NCI-H69 (cell line): ENCODE measurements around the gene ADGRD1.
"Not testable (repeated sequence)": the region's sequence is repeated elsewhere in the genome, so short reads cannot be mapped to it uniquely, and the experiment has no call there.

Experiments used
- DNase-seq: peaks from one replicate; lab custom pipeline; 2025; lab: John Stamatoyannopoulos, UW

Gene ADGRD1

DNA sequence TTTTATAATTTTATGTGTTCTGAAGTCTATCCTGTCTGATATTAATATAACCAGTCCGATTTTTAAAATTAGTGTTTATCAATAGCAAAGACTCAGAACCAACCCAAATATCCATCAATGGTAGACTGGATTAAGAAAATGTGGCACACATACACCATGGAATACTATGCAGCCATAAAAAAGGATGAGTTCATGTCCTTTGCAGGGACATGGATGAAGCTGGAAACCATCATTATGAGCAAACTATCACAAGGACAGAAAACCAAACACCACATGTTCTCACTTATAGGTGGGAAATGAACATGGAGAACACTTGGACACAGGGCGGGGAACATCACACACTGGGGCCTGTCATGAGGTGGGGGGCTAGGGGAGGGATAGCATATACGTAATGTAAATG is 16.2 kb upstream of the ADGRD1 start:
- DNase-seq: not testable (repeated sequence)

DNA sequence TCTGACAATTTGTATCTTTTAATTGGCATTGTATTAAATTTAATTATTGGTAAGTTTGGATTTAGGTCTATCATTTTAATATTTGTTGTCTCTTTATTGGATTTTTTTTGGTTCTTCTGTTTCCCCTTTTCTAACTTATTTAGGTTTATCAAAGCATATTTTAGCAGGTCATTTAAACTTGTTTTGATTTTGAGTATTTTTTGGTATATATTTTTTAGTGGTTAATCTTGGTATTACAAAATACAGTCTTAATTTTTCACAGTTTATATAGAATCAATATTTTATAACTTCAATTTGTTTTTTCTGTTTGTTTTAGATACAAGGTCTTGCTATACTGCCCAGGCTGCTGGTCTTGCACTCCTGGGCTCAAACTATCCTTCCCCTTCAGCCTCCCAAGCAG is 15.5 kb upstream of the ADGRD1 start:
- no peak for DNase-seq

DNA sequence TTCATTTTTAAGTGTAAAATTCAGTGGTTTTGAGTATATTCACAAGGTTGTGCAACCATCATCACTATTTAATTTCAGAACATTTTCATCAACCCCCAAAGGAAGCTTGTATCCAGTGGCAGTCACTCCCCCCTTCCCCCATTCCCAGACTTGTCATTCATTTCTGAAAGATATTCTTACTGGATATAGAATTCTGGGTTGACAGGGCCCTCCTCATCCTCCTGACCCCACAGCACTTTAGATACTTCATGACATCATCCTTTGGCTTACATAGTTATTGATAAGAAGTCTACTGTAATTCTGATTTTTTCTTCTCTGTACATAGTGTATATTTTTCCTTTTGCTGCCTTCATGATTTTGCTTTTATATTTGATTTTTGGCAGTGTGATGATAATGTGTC is 8.8 kb upstream of the ADGRD1 start:
- no peak for DNase-seq

DNA sequence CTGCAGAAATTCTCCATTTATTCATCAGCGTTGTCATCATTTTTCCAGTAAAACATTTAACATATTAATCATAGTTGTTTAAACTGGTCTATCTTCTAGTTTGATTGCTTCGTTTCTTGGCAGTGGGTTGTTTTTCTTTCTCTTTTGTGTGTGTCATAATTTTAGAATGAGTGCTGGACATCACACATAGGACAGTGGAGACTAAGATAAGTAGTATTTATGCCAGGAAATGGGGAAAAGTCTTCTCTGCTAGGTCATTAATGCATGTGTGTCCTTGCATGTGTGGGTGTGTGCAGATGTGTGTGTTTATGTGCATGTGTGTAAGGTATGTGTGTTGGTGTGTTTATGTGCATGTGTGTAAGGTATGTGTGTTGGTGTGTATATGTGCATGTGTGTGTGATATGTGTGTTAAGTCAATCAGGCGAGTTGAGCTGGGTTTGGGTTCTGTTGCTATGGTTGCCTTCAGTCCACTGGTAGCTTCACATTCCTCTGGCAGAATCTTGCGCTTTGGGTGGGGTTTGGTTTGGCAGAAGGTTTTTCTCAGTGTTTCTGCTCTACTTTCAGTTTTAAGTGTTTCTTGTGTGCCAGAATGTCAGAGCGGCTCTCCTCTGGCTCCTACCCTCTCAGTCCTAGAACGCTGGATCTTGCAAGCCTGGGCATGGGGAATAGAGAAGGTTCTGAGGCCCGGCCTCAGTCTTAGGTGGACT is 7.8 kb upstream of the ADGRD1 start:
- no peak for DNase-seq

DNA sequence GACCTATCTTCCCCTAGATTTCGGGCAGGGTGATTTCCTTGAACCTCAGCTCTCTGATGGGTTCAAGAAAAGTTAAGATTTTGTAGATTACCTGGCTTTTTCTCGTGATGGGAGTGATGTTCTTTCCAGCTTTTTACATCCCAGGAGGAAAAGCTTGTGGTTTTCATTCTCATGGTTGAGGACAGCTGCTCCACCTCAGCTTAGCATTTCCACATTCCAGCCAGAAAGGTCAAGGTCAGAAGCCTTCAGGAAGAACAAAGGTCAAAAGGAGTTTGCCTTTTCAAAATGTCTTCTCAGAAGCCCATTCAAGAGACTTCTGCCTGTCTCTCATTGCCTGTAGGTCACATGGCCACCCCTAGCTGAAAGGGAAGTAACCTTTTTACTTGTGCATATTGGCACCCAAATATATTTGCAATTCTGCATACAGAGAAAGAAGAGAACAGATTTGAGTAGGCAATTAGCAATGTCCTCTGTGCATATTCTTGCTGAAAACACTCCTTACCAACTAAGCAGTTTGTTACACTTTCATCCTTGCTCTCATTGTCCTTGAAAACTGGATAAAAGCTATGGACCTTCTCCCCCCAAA is 6.6 kb upstream of the ADGRD1 start:
- DNase-seq: no peak

DNA sequence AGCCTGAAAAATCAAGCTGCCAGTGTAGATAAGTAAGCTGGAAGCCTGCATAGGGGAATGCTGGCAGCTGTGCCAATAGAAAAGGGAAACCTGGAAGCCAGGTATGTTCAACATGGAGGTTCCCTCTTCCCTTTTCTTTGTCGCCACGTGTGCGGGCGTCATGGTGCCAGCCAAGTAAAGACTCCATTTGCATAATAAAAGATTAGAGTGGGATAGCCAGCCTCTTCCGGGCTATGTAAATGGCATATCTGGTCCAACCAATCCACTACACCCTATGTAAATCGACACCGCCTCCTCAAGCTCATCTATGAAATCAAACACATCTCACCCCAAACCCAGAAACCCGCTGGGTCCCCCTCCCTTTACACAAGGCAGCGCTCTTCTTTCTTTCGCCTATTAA is 5.6 kb upstream of the ADGRD1 start:
- peak; percentile 7 for DNase-seq

DNA sequence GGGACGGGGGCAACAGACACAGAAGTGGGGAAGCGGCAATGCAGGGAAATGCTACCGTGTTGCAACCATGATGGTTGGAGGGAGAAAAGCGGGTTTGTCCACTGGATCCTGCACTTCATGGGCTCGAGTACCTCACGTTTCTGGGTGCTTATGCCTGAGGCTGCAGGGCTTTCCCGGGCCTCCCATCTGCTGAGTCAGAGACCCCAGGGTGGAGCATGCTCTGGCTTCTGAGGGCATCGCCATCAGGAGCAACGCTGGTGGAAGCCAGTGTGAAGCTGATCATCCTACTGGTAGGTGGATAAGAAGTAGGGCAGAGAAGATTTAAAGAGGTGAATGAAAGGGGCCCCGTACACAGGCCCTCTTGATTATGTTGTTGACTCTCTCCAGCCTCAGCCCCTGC is 5.0 kb upstream of the ADGRD1 start:
- no peak for DNase-seq

DNA sequence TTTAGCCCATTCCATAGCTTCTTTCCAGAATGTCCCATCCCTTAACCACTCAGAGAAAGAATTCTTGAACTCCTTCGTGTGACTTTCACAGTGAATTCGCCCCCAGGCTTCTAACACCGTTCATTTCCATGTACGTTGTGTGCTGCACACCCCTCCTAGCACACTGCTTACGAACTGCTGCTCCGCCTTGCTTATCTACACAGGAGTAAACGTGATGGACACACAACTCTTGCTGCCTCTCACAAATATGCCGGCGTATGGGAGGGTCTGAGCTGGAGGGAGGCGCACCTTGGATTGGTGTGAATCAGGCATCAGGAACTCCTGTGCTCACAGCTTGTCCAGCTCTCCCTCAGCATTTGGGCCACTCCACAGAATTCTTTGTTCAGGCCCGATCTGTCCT is 3.9 kb upstream of the ADGRD1 start:
- no peak for DNase-seq

DNA sequence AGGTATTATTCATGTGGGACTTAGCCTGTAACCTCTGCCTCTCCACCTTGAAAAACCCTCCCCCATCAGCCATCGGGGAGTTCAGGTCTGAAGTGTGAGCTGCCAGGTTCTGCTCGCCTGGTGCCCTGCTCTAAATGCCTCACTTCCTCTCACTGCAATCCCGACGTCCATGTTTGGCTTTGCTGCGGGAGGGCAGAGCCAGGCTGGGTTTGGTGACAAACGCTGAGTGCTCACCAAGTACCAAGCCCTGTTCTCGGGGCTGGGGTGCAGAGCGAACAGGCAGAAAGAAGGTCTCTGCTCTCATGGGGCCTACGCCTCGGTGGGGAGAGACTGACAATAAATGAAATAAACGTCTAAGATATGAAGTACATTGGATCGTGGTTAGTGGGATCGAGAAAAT is 2.1 kb upstream of the ADGRD1 start:
- no peak for DNase-seq

DNA sequence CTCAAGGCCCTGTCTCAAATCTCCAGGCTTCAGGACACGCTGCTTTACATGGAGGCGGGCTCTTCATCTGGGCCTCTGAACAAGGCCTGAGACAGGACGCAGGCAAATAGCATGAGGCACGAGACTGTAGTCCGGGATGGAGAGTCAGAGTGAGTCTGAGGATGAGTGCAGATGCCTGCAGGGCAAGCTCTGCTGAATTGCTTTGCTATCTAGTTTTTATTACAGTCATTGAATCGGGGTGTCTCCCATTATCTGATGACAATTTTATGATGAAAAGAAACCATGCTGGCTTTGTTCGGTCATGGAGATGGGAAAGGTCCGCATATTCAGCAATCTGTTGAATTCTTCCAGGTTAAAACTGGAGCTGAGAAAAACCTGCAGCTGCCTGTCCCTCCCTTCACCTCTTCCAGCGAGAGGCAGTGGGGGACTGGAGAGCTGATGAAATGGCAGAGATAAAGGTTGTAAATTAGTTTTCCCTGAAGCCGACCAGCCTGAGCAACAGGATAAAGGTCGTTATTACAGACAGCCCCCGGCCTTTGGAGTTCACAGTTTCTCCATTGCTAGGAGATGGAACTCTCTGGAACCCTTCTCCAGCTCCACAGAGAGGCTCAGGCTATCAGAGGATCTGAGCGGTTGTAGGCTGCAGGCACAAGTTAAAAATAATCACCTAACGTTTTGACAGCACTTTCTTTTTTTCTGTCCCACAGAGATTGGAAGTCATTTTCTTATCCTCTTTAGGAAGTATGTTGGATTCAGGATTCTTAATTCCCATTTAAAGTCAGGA is 1.3 kb upstream of the ADGRD1 start:
- no peak for DNase-seq

DNA sequence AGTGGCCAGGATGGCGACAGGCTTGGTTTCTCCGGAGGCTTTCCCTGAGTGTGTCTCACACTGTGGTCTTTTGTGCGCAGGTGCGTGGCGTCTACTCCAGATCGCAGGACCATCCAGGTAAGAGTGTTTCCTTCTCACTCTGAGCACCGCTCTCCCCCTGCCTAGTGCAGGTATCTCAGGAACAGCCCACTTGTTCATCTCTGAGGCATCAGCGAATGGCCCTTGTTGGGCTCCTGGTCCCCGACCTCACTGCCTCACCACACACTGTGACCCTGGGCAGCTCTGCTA is 781 bp downstream of the ADGRD1 start:
- DNase-seq: no peak

DNA sequence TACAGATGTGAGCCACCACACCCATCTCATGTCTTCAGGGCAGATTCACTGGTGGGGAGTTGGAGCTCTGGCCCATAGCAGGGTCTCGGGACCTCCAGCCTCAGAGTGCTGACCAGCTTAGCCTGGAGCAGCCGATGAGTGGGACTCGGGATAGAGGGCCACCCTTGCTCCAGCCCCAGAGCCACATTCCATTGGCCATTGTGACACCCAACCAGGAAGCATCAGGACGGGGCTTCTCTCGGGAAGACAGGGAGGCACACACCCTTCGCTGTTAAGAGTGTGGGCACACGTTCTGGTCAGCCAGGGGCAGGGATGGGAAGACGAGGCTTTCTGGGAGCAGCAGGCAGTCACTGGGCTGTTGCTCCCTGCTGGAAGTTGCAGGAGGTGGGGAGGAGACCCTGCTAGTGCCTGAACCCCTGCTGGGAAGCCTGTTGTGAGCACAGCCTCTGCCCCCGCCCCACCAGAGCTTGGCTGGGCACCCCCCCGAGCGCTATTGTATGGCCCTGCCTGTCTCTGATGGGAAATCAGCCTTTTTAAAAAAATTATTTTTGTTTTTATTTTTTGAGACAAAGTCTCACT is 1.6 kb downstream of the ADGRD1 start:
- DNase-seq: no peak

DNA sequence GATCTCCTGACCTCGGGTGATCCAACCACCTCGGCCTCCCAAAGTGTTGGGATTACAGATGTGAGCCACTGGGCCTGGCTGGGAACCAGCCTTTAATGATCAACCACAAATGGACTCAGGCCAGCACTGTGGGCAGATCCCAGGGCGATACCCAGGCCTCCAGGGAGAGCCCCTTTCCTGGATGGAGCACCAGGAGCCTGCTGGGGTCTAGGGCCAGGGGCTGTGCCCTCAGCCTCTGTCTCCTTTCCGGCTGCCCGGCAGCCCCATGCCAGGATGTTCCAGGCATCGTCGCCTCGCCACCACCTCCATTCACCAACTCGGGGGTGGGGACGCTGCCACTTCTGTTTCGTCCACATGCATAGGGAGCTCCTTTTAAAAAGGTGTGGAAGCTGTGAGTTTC is 2.3 kb downstream of the ADGRD1 start:
- no peak for DNase-seq

DNA sequence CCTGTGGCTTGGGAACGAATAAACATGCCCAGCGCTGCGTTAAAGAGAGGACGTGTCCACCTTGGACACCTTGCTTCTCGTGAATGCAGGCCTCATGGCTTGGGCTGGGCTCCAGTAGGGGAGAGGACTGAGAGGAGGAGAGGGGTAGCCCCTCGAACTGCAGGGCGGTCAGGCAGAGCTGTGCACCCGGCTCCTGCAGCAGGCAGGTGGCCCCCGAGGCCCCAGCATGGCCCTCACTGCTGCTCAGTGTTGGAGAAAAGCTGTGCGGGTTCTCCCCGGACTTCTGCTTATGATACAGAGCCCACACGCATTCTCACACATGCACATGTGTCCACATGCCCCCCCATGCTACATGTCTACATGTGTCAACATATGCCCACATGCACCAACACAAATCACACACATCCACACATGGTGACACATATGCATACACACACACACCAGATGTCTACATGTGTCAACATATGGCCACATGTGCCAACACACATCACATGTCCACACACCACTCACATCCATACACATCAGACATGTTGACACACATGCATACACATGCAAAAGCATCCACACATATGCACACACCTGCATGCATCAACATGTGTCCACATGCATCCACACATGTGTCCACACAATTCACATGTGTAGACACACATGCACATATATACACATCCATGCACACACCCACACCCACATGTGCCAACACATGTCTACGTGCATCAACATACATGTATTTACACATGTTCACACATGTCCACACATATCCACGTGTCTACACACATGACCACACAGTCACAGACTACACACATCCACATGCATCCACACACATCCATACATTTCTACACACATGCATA is 3.0 kb downstream of the ADGRD1 start:
- no peak for DNase-seq

DNA sequence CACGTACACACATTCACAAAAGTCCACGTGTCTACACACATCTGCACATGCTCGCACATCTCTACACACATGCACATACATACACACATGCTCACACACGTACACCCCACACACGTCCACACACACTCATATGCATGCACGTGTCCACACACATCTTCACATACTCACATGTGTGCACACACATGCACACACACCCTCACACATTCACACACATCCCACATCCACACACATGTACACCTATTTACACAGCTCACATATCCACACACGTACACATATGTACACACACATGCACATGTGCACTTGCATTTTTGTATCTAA is 3.6 kb downstream of the ADGRD1 start:
- DNase-seq: no peak

DNA sequence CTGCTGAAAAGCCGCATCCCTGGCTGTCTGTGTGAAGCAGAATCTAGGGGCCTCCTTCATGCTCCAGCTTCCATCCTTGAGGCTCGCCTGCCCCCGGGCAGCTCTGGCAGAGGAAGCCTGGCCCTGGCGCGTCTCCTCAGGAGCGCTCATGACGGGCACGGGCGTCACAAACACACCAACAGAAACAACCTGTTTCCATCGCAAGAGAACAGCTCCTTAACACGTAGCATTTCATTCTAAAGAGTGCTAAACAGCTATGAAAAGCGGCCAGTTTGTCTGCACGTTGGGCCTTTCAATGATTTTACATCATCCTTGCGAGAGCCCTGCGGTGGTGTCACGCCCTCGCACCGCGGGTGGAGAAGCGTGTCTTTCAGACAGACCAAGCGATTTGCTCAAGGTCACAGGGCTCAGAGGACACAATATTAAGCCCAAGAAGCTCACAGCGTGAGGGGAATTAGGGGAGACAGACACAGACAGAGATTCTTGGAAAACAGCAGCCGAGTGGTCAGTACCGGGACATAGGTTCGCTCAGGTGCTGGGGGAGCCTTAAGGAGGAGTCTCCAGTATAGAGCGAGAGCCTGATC is 4.9 kb downstream of the ADGRD1 start:
- DNase-seq: no peak

DNA sequence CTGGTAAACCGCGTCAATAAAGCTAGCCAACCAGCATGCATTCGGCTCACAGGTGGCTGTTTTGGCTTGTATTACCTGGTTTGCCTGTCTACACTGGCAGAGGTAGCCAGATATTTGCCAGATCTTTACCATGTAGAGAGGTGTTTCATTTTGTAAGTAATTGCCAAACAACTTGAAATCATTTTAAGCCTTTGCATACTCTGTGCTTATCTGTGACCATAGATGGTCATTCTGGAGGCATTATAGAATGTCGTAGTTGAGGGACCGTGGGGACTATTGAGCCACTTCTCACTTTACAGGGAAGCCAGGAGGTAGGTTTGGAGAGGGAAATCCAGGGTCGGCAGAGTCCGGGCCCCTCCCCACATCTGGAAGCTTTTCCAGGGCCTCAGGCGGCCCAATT is 5.9 kb downstream of the ADGRD1 start:
- DNase-seq: no peak

DNA sequence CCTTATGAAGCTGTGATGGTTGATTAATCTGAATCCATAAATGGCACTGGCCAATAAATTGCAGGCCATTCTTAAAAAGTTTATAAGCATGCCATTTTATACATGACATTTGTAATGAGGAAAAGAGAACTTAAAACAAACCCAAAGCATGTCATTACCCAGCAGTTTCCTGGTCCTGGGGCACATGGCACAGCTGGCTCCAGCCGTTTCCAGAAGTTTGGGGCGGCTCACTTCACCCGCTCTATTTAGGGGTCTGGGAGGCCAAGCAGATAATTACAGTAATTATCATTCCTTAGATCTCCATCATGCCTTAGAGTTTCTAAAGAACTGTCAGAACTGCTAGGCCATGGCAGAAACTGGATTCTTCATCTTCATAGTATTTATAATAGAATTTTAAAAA is 6.4 kb downstream of the ADGRD1 start:
- peak; percentile 37 for DNase-seq

DNA sequence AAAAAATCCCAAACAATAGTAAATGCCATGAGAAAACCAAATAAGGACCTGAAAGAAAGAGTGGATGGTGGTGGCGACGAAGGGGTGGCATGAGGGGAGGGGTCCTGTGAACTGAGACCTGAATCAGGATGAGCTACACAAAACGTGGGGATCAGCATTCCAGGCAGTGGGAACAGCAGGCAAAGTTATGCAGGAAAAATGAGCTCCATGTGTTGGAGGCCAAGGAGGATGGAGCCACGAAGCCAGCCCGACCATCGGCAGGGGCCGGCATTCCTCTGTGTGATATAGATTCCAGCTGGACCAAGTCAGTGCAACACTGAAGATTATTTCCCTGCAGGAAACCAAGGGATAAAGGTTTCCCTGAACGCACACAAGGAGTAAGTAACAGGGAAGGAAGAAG is 7.1 kb downstream of the ADGRD1 start:
- DNase-seq: no peak

DNA sequence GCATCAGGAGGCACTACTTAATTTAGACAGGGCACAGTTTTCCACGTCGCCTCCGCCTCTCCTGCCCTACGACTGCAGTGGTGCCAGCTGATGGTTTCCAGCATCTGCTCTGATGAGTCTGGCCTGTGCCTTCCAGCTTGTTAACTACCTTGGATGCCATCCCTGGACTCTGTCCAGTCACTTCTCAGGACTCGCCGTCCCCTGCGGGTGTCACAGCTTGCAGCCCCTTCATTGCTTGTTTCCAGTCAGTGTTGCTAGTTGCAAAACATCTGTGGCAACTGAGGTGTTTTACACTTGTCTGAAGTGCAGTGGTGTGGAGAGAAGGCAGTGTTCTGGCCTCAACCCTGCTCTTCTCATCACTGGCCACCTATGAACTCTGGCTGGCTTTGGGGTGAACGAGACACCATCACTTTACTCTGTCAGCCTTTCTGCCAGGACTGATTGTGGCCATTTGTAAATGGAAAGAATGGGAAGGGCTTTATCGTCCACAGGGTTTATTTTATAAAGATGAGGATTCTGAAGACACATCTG is 8.3 kb downstream of the ADGRD1 start:
- no peak for DNase-seq

DNA sequence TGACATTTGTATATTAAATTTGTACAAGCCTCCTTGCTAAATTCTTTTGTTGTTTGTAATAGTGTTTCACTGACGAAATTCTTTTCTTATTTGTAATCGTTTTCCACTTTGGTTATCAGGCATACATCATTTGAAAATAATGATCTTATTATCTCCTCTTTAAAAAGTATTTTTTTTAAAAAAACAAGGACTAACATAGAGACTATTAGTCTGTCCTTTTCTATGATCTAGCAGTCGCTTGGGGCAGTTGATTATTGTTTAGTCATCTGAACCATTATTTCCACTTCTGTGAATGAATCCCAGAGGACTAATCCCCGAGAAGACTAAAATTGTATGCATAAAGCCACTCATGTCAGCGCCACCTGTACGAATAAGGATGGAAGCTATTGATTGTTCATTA is 11.5 kb downstream of the ADGRD1 start:
- DNase-seq: no peak

DNA sequence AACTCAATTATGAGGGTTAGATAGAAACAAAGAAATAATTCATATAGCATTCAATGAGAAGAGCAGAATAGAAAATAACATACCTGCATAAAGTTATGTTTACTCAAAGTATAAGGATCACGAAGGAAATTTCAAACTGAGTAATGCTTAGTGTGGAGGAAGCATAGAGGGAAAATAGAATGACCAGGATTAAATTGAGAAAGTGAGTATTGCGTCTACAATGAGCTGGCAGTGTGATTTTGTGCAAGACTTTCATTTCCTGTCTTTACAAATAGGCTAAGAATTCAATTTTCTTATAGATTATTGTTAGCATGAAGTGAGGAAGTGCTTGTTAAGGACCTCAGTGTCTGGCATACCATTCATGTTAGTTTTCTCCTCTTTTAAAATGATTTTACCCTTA is 12.0 kb downstream of the ADGRD1 start:
- no peak for DNase-seq
